ENCODE measurements around the gene SELENOO. TPM values are rescaled to one million over a fixed set of nuclear protein-coding genes. Genes with fewer than 3 reads are reported as not detected.
A peak's percentile ranks its signal among the peaks of the same experiment; 100 is the strongest.
"Not testable (repeated sequence)": the region's sequence is repeated elsewhere in the genome, so short reads cannot be mapped to it uniquely, and the experiment has no call there.

SELENOO gene
- 20.6 TPM for polyA plus RNA-seq (ENCODE audit: insufficient read length)
- long read RNA-seq, donor 1, partial matches to known transcripts = 10 of 14 reads
- long read RNA-seq, donor 1, other reads (novel, unspliced or antisense) = 0 of 14 reads
- long read RNA-seq, donor 2, partial matches to known transcripts = 9 of 12 reads
- long read RNA-seq, donor 2, other reads (novel, unspliced or antisense) = 0 of 12 reads
- long read RNA-seq, donor 3, partial matches to known transcripts = 10 of 11 reads
- long read RNA-seq, donor 3, other reads (novel, unspliced or antisense) = 0 of 11 reads
- long read RNA-seq, donor 4 = 0 reads
- long read RNA-seq, donor 5, partial matches to known transcripts = 15 of 17 reads
- long read RNA-seq, donor 5, other reads (novel, unspliced or antisense) = 0 of 17 reads
- long read RNA-seq, donor 6, partial matches to known transcripts = 0 of 2 reads
- long read RNA-seq, donor 6, other reads (novel, unspliced or antisense) = 0 of 2 reads
- long read RNA-seq, donor 7, partial matches to known transcripts = 46 of 50 reads
- long read RNA-seq, donor 7, other reads (novel, unspliced or antisense) = 0 of 50 reads
- long read RNA-seq, donor 8, transcript SELENOO-201 (9 exons, 2,315 nt) = major isoform, 6 of 11 reads
- long read RNA-seq, donor 8, partial matches to known transcripts = 5 of 11 reads
- long read RNA-seq, donor 8, other reads (novel, unspliced or antisense) = 0 of 11 reads

GRCh38 chr22:50200461-50201190 lies at the start of gene SELENOO:
TSS of gene SELENOO (plus strand) at chr22:50201011. CDS start at chr22:50201037, 26 bp downstream.
- peak; percentile 86 for DNase-seq

GRCh38 chr22:50151571-50152537 lies 49.0 kb upstream of the SELENOO start:
- DNase-seq = no peak

DNA sequence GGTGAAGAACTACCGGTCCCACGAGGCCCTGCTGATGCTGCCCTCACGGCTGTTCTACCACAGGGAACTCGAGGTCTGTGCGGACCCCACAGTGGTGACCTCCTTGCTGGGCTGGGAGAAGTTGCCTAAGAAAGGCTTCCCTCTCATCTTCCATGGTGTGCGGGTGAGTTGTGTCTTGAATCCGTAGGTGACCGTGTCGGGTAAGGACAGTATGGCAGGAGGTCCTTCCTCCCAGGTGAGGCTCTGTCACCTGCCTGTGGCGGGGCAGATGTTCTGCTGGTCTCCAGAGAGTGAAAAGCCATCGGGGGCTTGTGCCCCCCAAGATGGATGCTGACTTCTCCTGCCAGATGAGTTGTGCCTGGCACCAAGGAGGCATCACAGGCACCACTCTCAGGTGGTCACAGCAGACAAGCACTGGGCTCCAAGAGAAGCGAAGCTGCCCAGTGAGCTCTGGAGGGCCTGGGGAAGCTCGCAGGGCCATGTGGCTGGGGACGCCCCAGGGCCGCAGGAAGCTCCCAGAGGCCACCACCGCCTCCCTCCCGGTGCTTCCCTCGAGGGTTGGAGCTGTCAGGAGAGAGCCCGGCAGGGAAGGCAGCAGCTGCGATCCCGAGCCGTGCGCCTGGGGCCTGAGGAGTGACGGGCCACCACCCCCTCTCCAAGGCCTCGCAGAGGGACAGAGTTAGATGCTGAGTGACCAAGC lies 47.6 kb upstream of the SELENOO start:
- no peak for DNase-seq

DNA sequence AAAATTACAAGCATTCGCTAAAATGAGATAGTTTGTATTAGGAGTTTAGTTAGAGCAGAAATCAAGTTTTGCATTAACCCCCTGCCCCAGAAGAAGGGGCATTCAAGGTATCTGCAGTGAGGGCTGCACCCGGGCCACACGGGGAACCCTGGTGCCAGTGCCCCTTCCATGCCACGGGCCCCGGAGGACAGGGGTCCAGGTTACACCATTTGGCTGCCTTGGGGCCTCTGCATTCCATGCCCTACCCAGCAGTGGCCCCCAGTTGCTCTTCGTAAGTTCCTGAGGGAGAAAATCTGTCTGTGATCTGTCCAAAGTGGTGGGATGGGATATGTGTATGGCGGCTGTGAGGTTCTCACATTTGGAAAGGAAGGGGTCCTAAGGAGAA lies 47.1 kb upstream of the SELENOO start:
- DNase-seq = no peak

- no peak for DNase-seq
Observed at GRCh38 chr22:50157709-50158375, 43.0 kb upstream of the SELENOO start.

- no peak for DNase-seq
Observed at GRCh38 chr22:50160947-50161346, 39.9 kb upstream of the SELENOO start.

DNA sequence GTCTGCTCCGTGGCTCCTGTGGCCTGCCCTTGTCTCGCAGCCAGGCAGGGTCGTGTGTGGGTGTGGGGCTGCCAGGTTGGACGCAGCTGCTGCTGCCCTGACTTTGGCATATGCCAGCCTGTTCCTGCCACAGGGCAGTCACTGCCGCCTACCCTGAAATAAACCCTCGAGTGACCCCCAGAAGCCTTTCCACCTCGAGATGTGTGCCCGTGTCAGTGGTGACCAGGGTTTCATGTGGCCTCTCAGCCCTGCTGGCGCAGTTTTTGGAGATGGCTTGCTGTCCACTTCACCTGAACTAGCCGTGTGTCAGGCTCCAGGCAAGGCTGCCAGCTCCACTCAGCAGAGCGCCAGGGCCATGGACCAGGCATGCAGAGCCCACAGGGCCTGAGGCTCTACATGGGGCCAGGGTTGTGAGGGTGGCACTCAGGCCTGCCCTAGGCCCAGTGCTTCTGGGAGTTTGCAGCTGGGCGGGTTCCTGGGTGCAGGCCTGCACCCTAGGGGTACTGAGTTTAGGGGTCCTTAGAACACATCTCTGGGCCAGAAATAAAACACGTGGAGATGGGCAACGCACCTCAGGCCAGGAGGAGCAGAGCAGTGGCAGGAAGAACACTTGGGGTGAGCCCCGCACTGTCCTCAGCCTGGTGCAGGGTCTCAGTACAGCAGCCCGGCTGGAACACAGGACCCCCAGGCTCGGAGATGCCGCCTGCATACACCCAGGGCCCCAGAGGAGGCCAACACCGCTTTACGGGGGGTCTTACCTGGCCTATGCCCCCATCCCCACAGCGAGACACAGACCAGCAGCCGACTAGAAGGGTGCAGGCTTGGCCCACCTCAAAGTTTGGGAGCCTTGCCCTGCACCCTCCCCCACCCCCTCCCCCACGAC lies 39.1 kb upstream of the SELENOO start:
- no peak for DNase-seq

GRCh38 chr22:50162391-50162956 lies 38.3 kb upstream of the SELENOO start:
- DNase-seq = no peak

DNA sequence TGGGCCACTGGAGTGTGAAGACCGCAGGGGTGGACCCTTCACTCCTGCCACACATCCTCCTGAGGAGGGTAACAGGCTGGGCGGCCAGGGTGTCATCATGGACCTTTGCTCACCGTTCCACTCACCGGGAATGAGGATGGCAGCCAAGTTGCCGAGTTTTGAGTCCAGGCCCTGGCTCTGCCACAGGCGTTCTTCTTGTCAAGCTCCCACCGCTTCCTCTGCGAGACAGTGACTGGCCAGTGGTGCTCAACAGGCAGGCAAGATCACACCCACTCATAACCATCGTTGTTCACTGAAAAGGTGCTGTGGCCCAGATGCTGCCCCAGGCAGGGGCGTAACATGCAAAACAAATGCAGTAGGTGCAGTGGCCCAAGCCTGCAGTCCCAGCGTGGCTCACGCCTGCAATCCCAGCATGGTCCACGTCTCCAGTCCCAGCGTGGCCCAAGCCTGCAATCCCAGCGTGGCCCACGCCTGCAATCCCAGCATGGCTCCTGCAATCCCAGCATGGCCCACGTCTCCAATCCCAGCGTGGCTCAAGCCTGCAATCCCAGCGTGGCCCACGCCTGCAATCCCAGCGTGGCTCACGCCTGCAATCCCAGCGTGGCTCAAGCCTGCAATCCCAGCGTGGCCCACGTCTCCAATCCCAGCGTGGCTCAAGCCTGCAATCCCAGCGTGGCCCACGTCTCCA lies 35.2 kb upstream of the SELENOO start:
- no peak for DNase-seq

- DNase-seq = no peak
Observed at GRCh38 chr22:50167689-50168489, 32.9 kb upstream of the SELENOO start.

GRCh38 chr22:50168490-50169180 lies 32.2 kb upstream of the SELENOO start:
- DNase-seq = not testable (repeated sequence)

DNA sequence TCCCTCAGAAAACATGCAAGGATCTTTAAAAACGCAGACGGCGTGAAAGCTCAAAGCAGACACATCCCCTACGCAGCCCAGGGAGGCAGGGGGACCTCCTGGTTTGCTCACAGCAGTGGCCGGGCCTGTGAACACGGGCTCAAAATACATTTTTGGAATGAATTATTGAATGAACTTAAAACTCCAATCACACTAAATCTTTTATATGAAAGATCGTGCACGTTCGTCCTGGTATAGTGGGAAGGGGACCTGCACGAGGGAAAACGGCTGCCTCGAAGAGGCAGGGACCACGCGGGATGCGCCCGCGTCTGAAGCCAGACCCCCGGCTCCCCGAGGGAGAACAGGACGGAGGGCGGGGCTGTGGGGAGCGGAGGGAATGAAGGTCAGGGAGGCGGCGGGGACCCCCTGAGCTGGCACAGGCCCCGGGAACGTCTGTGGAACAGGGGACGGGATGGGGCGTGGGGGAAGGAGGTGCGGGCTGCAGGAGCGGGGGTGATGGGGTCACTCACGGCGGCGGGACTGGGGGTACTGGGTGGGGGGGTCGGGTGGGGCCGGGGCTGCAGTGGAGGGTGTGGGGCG lies 31.5 kb upstream of the SELENOO start:
- DNase-seq = no peak

DNA sequence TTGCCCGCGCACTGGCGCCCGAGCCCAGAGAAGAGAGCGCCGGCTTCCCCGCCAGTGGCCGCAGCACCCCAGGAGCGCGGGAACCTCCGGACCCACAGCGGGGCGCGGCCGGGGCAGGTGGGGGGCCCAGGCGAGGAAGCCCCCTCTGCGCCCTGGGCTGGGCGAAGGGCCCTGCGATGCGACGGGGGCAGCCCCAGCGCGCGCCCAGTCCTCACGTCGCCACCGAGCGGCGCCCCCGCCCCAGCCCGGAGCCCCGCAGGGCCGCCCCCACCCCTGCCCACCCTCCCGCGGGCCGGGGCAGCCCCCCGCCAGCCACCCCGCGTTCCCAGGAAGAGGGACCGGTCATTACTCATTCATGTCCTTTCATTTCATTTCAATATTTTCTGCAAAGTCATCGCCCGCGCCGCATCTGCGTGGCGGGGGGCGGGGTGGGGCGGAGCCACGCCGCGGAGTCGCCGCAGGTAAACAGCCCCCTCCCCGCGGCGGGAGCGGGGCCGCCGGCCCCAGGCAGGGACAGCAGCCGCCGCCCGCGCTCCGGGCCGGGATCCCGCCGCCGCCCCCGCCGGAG lies 31.0 kb upstream of the SELENOO start:
- no peak for DNase-seq

DNA sequence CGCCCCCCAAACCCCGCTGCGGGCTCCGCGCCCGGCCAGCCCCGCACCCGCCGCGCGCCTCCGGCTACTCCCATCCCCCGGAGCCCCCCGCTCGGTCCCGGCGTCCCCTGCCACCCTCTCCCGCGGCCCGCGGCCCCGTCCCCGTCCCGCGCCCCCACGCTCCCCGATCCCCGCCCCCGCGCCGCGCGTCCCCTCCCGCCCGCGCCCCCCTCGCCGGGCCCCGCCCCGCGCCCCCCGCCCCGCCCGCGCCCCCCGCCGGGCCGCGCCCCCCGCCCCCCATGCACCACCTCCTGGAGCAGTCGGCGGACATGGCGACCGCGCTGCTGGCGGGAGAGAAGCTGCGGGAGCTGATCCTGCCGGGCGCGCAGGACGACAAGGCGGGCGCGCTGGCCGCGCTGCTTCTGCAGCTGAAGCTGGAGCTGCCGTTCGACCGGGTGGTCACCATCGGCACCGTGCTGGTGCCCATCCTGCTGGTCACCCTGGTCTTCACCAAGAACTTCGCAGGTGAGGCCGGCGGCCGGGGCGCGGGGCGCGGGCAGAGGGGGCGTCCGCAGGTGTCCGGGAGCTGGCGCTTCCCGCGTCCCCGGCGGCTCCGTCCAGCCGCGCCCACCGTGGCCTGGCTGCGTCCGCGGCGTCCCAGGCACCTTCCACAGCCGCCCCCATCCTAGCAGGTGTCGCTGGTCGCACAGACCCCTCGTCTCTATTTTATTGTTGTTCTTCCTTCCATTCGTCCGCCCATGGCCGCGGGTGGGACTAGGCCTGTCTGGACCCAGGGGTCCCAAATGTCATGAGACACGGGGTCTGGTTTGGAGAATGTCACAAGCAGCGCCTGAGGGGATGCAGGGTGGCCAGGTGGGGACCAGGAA lies 30.1 kb upstream of the SELENOO start, which contains the start of gene PANX2:
TSS of gene PANX2 (plus strand) at position 279 of the 866 bp plus-strand sequence. CDS start at position 279, 0 bp downstream.
- no peak for DNase-seq
